ENCODE results near the gene KCNK3.

The KCNK3 gene

DNA sequence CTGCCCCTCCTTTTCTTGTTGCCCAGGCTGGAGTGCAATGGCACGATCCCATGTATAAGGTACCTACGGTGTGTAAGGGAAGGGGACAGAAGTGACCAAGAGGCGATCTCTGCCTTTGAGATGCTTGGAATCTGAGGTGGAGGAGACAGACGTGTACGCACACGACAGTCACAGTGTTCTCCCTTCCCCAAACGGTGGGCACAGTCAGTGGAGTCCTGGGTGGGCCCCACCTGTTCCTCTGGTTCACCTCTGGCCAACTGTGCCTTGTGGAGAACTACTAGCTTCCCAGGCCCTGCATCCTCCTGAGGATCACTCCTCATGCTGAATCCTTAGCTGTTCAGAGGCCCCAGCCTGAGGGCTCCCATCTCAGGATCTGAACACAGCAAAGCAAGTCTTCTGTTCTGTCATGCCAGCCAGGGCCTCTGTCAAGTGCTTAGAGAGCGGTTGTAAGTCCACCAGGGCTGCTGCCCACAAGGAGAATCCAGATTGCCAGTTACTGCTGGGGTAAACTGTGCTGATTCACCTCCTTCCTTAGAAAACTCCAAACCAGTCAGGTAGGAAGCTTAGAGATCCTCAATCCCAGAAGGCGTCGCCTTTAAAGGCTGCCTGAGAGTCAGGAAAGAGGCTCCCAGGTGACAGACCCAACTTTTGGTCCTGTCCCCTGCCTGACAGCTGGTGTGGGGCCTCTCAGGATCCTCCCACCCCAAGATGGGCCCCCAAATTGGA is 73.1 kb downstream of the KCNK3 start:
- TF ChIP-seq, protein P1, sequence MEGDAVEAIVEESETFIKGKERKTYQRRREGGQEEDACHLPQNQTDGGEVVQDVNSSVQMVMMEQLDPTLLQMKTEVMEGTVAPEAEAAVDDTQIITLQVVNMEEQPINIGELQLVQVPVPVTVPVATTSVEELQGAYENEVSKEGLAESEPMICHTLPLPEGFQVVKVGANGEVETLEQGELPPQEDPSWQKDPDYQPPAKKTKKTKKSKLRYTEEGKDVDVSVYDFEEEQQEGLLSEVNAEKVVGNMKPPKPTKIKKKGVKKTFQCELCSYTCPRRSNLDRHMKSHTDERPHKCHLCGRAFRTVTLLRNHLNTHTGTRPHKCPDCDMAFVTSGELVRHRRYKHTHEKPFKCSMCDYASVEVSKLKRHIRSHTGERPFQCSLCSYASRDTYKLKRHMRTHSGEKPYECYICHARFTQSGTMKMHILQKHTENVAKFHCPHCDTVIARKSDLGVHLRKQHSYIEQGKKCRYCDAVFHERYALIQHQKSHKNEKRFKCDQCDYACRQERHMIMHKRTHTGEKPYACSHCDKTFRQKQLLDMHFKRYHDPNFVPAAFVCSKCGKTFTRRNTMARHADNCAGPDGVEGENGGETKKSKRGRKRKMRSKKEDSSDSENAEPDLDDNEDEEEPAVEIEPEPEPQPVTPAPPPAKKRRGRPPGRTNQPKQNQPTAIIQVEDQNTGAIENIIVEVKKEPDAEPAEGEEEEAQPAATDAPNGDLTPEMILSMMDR (IDR thresholded peaks at IDR 0.05; ENCODE audit: low read depth, low read length), result no peak
- Histone ChIP-seq H3K36me3 (no peaks in the 10 kb centered on the region; the same call in 1 of the 2 replicates), H3K27me3 (no peaks in the 10 kb centered on the region), H3K4me1 (peaks cover under 1% of the 10 kb centered on the region; the same call in 1 of the 2 replicates), H3K4me3 (ENCODE audit: low read depth, low read length) (peak overlapping the region; percentile 94), H3K9me3 (no peaks in the 10 kb centered on the region)
- no peak for DNase-seq

DNA sequence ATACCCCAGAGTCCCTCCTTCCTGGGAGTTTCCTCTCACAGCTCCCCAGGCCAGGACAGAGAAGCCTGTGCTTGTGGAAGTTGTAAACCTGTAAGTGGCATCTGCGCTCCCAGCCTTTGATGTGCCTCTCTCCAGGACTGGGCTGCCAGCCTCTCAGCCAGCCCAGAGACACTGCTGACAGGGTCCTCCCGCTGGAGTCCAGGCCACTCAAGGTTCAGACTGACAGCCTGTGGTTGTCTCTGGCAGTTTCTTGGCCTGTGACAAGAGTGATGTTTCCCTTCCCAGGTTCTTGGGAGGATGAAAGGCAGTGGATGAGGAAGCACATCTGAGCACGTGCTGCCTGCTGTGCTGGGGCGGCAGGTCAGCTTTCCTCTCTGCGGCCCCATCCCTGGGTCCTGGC is 74.6 kb downstream of the KCNK3 start:
- H3K9me3 ChIP-seq, result no peaks in the 10 kb centered on the region
- no peaks in the 10 kb centered on the region for H3K27me3 ChIP-seq
- H3K4me3 ChIP-seq (ENCODE audit: low read depth, low read length), result no peak overlapping the region
- DNase-seq, result no peak
- peaks cover 13% of the 10 kb centered on the region for H3K4me1 ChIP-seq
- H3K36me3 ChIP-seq, result peaks cover 3% of the 10 kb centered on the region
- TF ChIP-seq, protein P1 (IDR thresholded peaks at IDR 0.05; ENCODE audit: low read depth, low read length), result no peak

DNA sequence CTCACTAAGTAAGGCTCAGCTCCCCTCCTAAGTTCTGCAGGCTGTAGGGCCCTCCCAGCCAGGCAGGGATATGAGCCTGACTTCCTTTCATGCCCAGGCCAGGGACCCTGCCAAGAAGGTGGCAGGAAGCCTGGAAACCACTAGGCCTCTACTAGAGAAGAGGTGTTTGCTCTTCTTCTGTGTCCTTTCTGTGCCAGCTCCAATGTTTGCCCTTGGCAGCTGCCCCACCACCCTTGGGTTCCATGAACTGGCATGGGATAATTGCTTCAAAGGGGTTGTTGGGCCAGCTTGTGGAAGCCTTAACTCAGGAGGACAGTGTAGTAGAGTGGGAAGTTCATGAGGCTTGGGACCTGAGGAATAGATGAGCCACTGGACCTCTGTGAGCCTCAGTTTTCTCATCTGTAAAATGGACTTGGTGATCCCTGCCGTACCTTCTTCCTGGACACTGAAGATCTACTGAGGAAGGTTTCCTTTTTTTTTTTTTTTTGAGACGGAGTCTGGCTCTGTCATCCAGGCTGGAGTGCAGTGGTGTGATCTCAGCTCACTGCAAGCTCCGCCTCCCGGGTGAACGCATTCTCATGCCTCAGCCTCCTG is 75.5 kb downstream of the KCNK3 start:
- TF ChIP-seq, protein P1 (IDR thresholded peaks at IDR 0.05; ENCODE audit: low read depth, low read length), result no peak
- H3K27me3 ChIP-seq, result no peaks in the 10 kb centered on the region
- DNase-seq, result no peak
- peaks cover 19% of the 10 kb centered on the region for H3K4me1 ChIP-seq
- H3K36me3 ChIP-seq, result peaks cover 9% of the 10 kb centered on the region
- H3K9me3 ChIP-seq, result no peaks in the 10 kb centered on the region
- no peak overlapping the region for H3K4me3 ChIP-seq (ENCODE audit: low read depth, low read length)

DNA sequence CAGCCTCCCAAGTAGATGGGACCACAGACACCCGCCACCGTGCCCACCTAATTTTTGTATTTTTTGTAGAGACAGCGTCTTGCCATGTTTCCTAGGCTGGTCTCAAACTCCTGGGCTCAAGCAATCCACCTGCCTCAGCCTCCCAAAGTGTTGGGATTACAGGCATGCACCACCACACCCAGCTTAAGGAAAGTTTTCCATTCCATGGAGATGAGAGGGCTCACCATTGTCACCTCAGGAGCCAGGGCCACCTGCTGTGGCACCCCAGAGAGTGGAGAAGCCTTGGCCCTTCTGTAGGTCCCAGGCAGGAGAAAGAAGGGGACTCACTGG is 76.2 kb downstream of the KCNK3 start:
- H3K4me1 ChIP-seq, result peaks cover 19% of the 10 kb centered on the region
- TF ChIP-seq, protein P1 (IDR thresholded peaks at IDR 0.05; ENCODE audit: low read depth, low read length), result no peak

DNA sequence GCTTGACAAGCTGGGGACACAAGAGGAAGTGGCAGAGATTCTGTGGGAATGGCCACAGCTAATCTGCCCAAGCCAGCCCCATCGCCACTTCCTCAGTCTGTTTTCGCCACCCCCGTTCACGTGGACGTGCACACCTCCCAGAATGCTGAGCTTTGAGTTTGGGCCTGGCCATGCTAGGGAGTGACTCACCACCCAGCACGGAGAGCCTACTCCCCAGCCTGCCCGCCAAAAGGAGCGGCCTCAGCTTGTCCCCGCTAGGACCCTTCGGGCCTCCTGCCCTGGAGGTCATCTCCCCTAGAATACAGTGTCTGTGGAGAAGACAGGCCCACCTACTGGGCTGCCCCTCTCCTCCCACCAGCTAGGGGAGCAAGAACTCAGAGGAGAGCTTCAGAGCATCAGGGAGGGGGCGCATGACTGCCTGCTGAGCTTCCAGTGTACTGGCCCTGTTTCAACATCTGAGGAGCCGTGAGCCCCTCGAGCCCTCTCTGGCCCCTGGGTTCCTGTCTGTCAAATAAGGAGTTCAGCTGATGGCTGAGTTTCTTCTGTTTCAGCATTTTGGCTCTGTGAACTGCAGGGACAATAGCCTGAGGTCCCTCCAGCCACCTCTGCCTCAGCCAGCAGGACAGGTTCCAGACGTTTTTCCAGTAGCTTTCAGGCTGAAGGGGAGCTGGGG is 76.7 kb downstream of the KCNK3 start:
- Histone ChIP-seq H3K36me3 (peaks cover 9% of the 10 kb centered on the region), H3K4me3 (ENCODE audit: low read depth, low read length) (no peak overlapping the region), H3K4me1 (peaks cover 19% of the 10 kb centered on the region), H3K9me3 (no peaks in the 10 kb centered on the region), H3K27me3 (no peaks in the 10 kb centered on the region)
- TF ChIP-seq, protein P1 (IDR thresholded peaks at IDR 0.05; ENCODE audit: low read depth, low read length), result no peak
- DNase-seq, result no peak

More for the DNA sequence above, 76.2 kb downstream of the KCNK3 start:
- peaks cover 9% of the 10 kb centered on the region for H3K36me3 ChIP-seq
- H3K9me3 ChIP-seq, result no peaks in the 10 kb centered on the region
- no peak overlapping the region for H3K4me3 ChIP-seq (ENCODE audit: low read depth, low read length)
- no peak for DNase-seq
- no peaks in the 10 kb centered on the region for H3K27me3 ChIP-seq
